K562 (cell line): ENCODE data around the gene REC8. TPM values are rescaled to one million over a fixed set of nuclear protein-coding genes. Genes with fewer than 3 reads are reported as not detected.

ENCODE experiments used
- ATAC-seq: fragments of 200-7000 bp; cut with Tn5 transposase; 3 replicates; pipeline ENCODE4 v1.9.1; 2020; ENCODE audit warnings: moderate library complexity
- BruUV-seq: library from RNA; stranded (reverse); fragments of 400-500 nt; replicated peaks from 2 replicates; lab custom pipeline; 2021; lab: Mats Ljungman, UMichigan
- CTCF ChIA-PET: fragments of 300-600 bp; formaldehyde crosslinking; extraction: SDS; loops from one replicate; lab custom pipeline; 2021; ENCODE audit warnings: low intra/inter-chr PET ratio; lab: Yijun Ruan, JAX
- POLR2A ChIA-PET: fragments of 300-600, 350-650 bp; sonication (Branson Sonifier 250); formaldehyde crosslinking; extraction: SDS; loops from one replicate; lab custom pipeline; 2021; ENCODE audit warnings: antibody characterized with exemption, inconsistent platforms; lab: Yijun Ruan, JAX
- DNase-seq, 4 experiments: peaks; one replicate each; pipeline versions ENCODE4 v3.0.0 to v3.0.0-alpha.2; 2011 to 2018; ENCODE audit warnings: low spot score in 3 of 4, mixed read lengths in 3 of 4; ENCODE audit errors: extremely low read depth in 1 of 4
- FAIRE-seq: peaks from 2 replicates; lab custom pipeline; 2011; peaks lifted over from hg19 to GRCh38; lab: Jason Lieb, UNC
- H2AFZ ChIP-seq: 2 replicates; pipeline ENCODE4 v1.6.0; 2011; ENCODE audit warnings: low read depth, low read length, control low read depth, inconsistent platforms
- H3K27ac ChIP-seq: fragments of 200-600 bp; 3 replicates; pipeline ENCODE4 v1.8.0; 2011; ENCODE audit warnings: low read depth, mild to moderate bottlenecking, control low read depth, inconsistent platforms, low read length, moderate library complexity, mixed read lengths; ENCODE audit errors: extremely low read depth
- H3K27me3 ChIP-seq, 2 experiments: fragments of 300-600 bp in 1 of 2; 2 replicates in 1 of 2; 3 replicates in 1 of 2; pipeline versions ENCODE4 v1.6.0 to v1.8.0; 2011; ENCODE audit warnings: inconsistent platforms in 2 of 2, low read length in 2 of 2, mild to moderate bottlenecking in 1 of 2, mixed read lengths in 1 of 2, moderate library complexity in 1 of 2; ENCODE audit not compliant: control insufficient read depth in 2 of 2, insufficient read depth in 2 of 2
- H3K36me3 ChIP-seq: fragments of 300-600 bp; 3 replicates; pipeline ENCODE4 v1.8.0; 2011; ENCODE audit warnings: mild to moderate bottlenecking, low read length, inconsistent platforms; ENCODE audit not compliant: control insufficient read depth, insufficient read depth
- H3K4me1 ChIP-seq, 2 experiments: fragments of 200-600 bp in 1 of 2; replicated peaks in 1 of 2; 2 replicates in 1 of 2; 3 replicates in 1 of 2; pipeline versions ENCODE4 v1.5.1 to v1.8.0; 2011; ENCODE audit warnings: inconsistent platforms in 2 of 2, low read length in 2 of 2, mild to moderate bottlenecking in 1 of 2, mixed read lengths in 1 of 2, moderate library complexity in 1 of 2; ENCODE audit not compliant: control insufficient read depth in 2 of 2, insufficient read depth in 2 of 2
- H3K4me2 ChIP-seq: 2 replicates; pipeline ENCODE4 v1.6.1; 2011; ENCODE audit warnings: low read length, control low read depth, inconsistent platforms, mixed read lengths; ENCODE audit not compliant: insufficient read depth
- H3K4me3 ChIP-seq: fragments of 200-600 bp; sonication (generic), shearing (Covaris generic); 2 replicates; pipeline ENCODE4 v1.5.1; 2016; ENCODE audit warnings: control low read depth, inconsistent platforms
- H3K79me2 ChIP-seq: fragments of 200-600 bp; 3 replicates; pipeline ENCODE4 v1.8.0; 2011; ENCODE audit warnings: low read length, inconsistent platforms; ENCODE audit not compliant: control insufficient read depth, insufficient read depth
- H3K9ac ChIP-seq, 2 experiments: 2 replicates each; pipeline versions ENCODE4 v1.6.0 to v1.6.1; 2011; ENCODE audit warnings: low read depth in 2 of 2, low read length in 2 of 2, control low read depth in 1 of 2, inconsistent platforms in 1 of 2, mild to moderate bottlenecking in 1 of 2, mixed read lengths in 1 of 2; ENCODE audit not compliant: insufficient read depth in 1 of 2
- H3K9me1 ChIP-seq: one replicate; pipeline ENCODE4 v1.6.0; 2011; ENCODE audit warnings: inconsistent platforms, mild to moderate bottlenecking, low read length, moderate library complexity; ENCODE audit not compliant: control insufficient read depth, insufficient read depth
- H3K9me3 ChIP-seq: replicated peaks from 2 replicates; pipeline ENCODE4 v1.5.1; 2011; ENCODE audit warnings: low read depth, low read length, inconsistent platforms; ENCODE audit not compliant: control insufficient read depth, insufficient read depth
- H4K20me1 ChIP-seq: replicated peaks from 2 replicates; pipeline ENCODE4 v1.6.1; 2011; ENCODE audit warnings: low read length, inconsistent platforms, mixed read lengths; ENCODE audit not compliant: control insufficient read depth, insufficient read depth
- CCNT2 ChIP-seq: IDR thresholded peaks from 2 replicates; pipeline ENCODE4 v1.6.1; 2011; ENCODE audit warnings: borderline replicate concordance, low read depth, mild to moderate bottlenecking, moderate library complexity, mixed read lengths, low read length; ENCODE audit not compliant: insufficient read length; ENCODE audit errors: extremely low read depth
- FOSL1 ChIP-seq: fragments of 200-800 bp; sonication (Bioruptor generic); conservative IDR thresholded peaks from 2 replicates; pipeline ENCODE4 v1.6.1; 2016; ENCODE audit warnings: missing genetic modification characterization, missing compliant biosample characterization
- LEF1 ChIP-seq: fragments of 450-650 bp; IDR thresholded peaks from 2 replicates; pipeline ENCODE4 v1.6.1; 2016; ENCODE audit warnings: mild to moderate bottlenecking
- NFYB ChIP-seq: IDR thresholded peaks from 2 replicates; pipeline ENCODE4 v1.6.1; 2011; ENCODE audit warnings: mild to moderate bottlenecking, moderate library complexity; ENCODE audit not compliant: insufficient read length; ENCODE audit errors: extremely low read depth
- PPARD ChIP-seq: fragments of 250-450 bp; sonication (Bioruptor Pico); IDR thresholded peaks from 2 replicates; pipeline ENCODE4 v1.8.0; 2022; ENCODE audit warnings: inconsistent platforms, mild to moderate bottlenecking, moderate library complexity
- PRPF4 ChIP-seq: fragments of 200-400 bp; formaldehyde crosslinking; IDR thresholded peaks from one replicate; pipeline ENCODE4 v1.6.1; 2017; ENCODE audit warnings: low read length, low read depth, mild to moderate bottlenecking; ENCODE audit not compliant: insufficient read depth, poor library complexity, severe bottlenecking
- SMARCA4 ChIP-seq: fragments of 450-650 bp; IDR thresholded peaks from 2 replicates; pipeline ENCODE4 v1.6.1; 2016
- SNIP1 ChIP-seq: fragments of 450-650 bp; IDR thresholded peaks from 2 replicates; pipeline ENCODE4 v1.7.1; 2017; ENCODE audit warnings: low read depth, mild to moderate bottlenecking
- SREBF2 ChIP-seq: sonication (generic); formaldehyde crosslinking; IDR thresholded peaks from 2 replicates; pipeline ENCODE4 v1.4.0; 2020; ENCODE audit warnings: mild to moderate bottlenecking, missing genetic modification reagents
- STAT5A ChIP-seq: IDR thresholded peaks from 2 replicates; pipeline ENCODE4 v1.6.1; 2012; ENCODE audit warnings: low read length, inconsistent platforms, borderline replicate concordance
- ZC3H8 ChIP-seq: fragments of 450-650 bp; IDR thresholded peaks from 2 replicates; pipeline ENCODE4 v1.6.1; 2017
- WGBS: fragments of 100-300 bp; shearing (Covaris generic); methylation state at CpG from one replicate; pipeline ENCODE4 v1.1.6; 2016; ENCODE audit warnings: low coverage, mixed read lengths; ENCODE audit not compliant: insufficient coverage; ENCODE audit errors: missing lambda C conversion rate; 5-methylcytosine and 5-hydroxymethylcytosine counted together
- in situ Hi-C: fragments of 300-500 bp; cut with MboI; formaldehyde crosslinking; loops from 4 replicates; pipeline ENCODE4 v1.15.0; 2018; ENCODE audit warnings: inconsistent platforms, mixed read lengths
- intact Hi-C: fragments of 100-400 bp; cut with micrococcal nuclease; formaldehyde crosslinking; loops from 2 replicates; pipeline ENCODE4 v1.14.2; 2022
- polyA plus RNA-seq, 8 experiments: library from polyadenylated mRNA; depleted of rRNA in 4 of 8; stranded (reverse) in 5 of 8; unstranded in 3 of 8; fragments of >200 nt; fragmentation: Nextera tagmentation in 2 of 8; fragmentation: Illumina TruSeq in 1 of 8; extraction: Ambion mirVana in 2 of 8; extraction: Trizol in 1 of 8; gene quantifications; 2 replicates each; pipeline versions ENCODE4 v1.2.1 to v1.2.3, GENCODE V29; 2011 to 2014; ENCODE audit warnings: inconsistent platforms in 1 of 8, missing spikeins in 1 of 8
- total RNA-seq, 7 experiments: library from RNA; depleted of rRNA in 6 of 7; stranded (reverse); fragments of >200 nt in 6 of 7; fragmentation: Illumina TruSeq in 2 of 7; extraction: Trizol in 2 of 7; gene quantifications; 2 replicates each; pipeline versions ENCODE4 v1.2.1 to v1.2.3, GENCODE V29; 2011 to 2021; ENCODE audit warnings: low replicate concordance in 1 of 7
- TF ChIP-seq, protein P1 (sequence below): fragments of 450-650 bp; formaldehyde crosslinking; IDR thresholded peaks from 2 replicates; pipeline ENCODE4 v1.4.0; 2020; ENCODE audit warnings: mild to moderate bottlenecking
- TF ChIP-seq, protein P2 (sequence below): sonication (generic); formaldehyde crosslinking; IDR thresholded peaks from 2 replicates; pipeline ENCODE4 v1.8.0; 2022; ENCODE audit warnings: mild to moderate bottlenecking, low read depth, missing genetic modification reagents
- TF ChIP-seq, protein P3 (sequence below): fragments of 250-450 bp; sonication (Bioruptor Pico); IDR thresholded peaks from 2 replicates; pipeline ENCODE4 v1.8.0; 2021; ENCODE audit warnings: mild to moderate bottlenecking, moderate library complexity
- TF ChIP-seq, protein P4 (sequence below): fragments of 250-450 bp; sonication (Bioruptor Pico); IDR thresholded peaks from 2 replicates; pipeline ENCODE4 v1.8.0; 2021; ENCODE audit warnings: moderate library complexity, mild to moderate bottlenecking, inconsistent platforms

Gene REC8
- total and polyA plus RNA-seq, 9 of the 15 experiments (the other 6 are each of a cell fraction or from before 2014, with no cell fraction given), result 0.11 to 2.5 (median 0.85) TPM

DNA sequence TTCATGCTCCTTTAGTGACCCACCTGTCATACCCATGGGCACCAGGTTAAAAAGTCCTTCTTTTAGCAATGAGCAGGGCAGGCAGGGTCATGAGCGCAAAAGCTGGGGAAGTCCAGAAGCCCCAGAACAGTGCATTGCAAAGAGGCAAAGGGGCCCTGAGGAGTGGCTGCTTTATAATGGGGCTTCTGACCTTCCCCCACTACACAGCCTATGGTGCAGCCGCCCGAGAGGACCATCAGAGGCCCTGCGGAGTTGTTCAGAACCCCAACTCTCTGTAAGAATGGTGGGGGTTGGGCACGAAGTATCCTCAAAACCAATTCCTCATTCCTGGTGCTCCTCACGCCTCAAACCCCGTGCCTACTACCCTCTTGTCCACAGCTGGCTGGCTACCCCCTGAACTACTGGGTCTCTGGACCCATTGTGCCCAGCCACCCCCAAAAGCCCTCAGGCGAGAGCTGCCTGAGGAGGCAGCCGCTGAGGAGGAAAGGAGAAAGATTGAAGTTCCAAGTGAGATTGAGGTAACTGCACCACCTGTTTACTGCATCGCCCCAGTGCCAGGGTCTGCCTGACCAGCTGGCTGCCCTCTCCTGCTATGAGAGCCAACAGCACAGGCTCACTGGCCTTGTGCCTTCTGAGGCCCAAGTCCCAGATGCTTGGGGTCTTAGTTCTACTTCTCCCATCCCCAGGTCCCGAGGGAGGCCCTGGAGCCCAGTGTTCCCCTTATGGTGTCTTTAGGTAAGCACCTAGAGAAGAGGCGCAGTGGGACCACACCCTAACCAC, 6.7 kb downstream of the REC8 start:
- H3K36me3 ChIP-seq, result peaks cover 51% of the 10 kb centered on the region; the same call in 2 of the 3 replicates
- TF ChIP-seq, protein P1, sequence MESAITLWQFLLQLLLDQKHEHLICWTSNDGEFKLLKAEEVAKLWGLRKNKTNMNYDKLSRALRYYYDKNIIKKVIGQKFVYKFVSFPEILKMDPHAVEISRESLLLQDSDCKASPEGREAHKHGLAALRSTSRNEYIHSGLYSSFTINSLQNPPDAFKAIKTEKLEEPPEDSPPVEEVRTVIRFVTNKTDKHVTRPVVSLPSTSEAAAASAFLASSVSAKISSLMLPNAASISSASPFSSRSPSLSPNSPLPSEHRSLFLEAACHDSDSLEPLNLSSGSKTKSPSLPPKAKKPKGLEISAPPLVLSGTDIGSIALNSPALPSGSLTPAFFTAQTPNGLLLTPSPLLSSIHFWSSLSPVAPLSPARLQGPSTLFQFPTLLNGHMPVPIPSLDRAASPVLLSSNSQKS (CRISPR knock-in tag), result no peak
- no peak for TF ChIP-seq LEF1
- TF ChIP-seq, protein P2, sequence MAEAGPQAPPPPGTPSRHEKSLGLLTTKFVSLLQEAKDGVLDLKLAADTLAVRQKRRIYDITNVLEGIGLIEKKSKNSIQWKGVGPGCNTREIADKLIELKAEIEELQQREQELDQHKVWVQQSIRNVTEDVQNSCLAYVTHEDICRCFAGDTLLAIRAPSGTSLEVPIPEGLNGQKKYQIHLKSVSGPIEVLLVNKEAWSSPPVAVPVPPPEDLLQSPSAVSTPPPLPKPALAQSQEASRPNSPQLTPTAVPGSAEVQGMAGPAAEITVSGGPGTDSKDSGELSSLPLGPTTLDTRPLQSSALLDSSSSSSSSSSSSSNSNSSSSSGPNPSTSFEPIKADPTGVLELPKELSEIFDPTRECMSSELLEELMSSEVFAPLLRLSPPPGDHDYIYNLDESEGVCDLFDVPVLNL (CRISPR knock-in tag), result no peak
- no peak for TF ChIP-seq ZC3H8
- no peak for TF ChIP-seq NFYB
- no peak for TF ChIP-seq SREBF2
- TF ChIP-seq, protein P3, sequence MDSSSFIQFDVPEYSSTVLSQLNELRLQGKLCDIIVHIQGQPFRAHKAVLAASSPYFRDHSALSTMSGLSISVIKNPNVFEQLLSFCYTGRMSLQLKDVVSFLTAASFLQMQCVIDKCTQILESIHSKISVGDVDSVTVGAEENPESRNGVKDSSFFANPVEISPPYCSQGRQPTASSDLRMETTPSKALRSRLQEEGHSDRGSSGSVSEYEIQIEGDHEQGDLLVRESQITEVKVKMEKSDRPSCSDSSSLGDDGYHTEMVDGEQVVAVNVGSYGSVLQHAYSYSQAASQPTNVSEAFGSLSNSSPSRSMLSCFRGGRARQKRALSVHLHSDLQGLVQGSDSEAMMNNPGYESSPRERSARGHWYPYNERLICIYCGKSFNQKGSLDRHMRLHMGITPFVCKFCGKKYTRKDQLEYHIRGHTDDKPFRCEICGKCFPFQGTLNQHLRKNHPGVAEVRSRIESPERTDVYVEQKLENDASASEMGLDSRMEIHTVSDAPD (CRISPR knock-in tag), result no peak
- TF ChIP-seq CCNT2, result no peak
- no peak for TF ChIP-seq PRPF4
- TF ChIP-seq SMARCA4, result no peak
- no peak for TF ChIP-seq PPARD (CRISPR knock-in tag)
- no peak for TF ChIP-seq STAT5A
- TF ChIP-seq FOSL1 (tag), result no peak
- TF ChIP-seq SNIP1, result no peak
- TF ChIP-seq, protein P4, sequence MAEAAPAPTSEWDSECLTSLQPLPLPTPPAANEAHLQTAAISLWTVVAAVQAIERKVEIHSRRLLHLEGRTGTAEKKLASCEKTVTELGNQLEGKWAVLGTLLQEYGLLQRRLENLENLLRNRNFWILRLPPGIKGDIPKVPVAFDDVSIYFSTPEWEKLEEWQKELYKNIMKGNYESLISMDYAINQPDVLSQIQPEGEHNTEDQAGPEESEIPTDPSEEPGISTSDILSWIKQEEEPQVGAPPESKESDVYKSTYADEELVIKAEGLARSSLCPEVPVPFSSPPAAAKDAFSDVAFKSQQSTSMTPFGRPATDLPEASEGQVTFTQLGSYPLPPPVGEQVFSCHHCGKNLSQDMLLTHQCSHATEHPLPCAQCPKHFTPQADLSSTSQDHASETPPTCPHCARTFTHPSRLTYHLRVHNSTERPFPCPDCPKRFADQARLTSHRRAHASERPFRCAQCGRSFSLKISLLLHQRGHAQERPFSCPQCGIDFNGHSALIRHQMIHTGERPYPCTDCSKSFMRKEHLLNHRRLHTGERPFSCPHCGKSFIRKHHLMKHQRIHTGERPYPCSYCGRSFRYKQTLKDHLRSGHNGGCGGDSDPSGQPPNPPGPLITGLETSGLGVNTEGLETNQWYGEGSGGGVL, result no peak

More for the DNA sequence above, 6.7 kb downstream of the REC8 start:
- intact Hi-C loops, result no loop called here
- Histone ChIP-seq H3K9ac (no peak overlapping the region), H2AFZ (no peak overlapping the region), H3K4me2 (no peak overlapping the region), H3K9me3 (no peaks in the 10 kb centered on the region), H4K20me1 (no peaks in the 10 kb centered on the region), H3K27ac (no peak overlapping the region), H3K79me2 (no peaks in the 10 kb centered on the region), H3K4me1 (no peaks in the 10 kb centered on the region; a peak in 2 of 5 replicates), H3K9me1 (no peaks in the 10 kb centered on the region), H3K4me3 (no peak overlapping the region), H3K27me3 (no peaks in the 10 kb centered on the region)
- CTCF ChIA-PET, result no interaction called here
- no TSS peak for BruUV-seq
- WGBS, result 92% methylated on average over 10 of the region's 12 CpGs
- in situ Hi-C loops, result no loop called here
- POLR2A ChIA-PET, result interaction anchor here (0.6 to 1.2 kb wide), 3 partner anchors 10 to 63 kb away, joined by 3 to 6 read pairs (median 4); partner anchors contain the start of genes IPO4 and IRF9
- ATAC-seq (no peak), FAIRE-seq (no peak), DNase-seq (no peak)
